ENCODE results near the gene FGD5.

Gene FGD5

DNA sequence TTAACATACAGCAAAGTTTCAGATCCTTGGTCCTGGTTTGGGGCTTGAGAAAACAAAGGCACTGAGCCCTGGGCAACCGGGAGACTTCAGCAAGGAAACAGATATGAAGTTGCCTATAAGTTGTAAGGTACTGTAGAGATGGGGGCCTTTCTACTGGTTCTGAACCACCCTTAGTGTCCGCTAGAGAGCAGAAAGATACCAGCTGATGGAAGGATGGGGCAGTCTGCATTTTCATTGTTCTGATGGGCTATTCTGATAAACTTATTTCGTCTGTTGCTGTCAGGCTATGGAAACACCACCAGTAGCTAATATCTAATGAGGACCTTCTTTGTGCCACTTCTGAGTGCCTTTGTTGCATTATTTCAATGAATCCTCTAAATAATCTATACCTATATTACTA is 38.7 kb downstream of the FGD5 start:
- DNase-seq = no peak

DNA sequence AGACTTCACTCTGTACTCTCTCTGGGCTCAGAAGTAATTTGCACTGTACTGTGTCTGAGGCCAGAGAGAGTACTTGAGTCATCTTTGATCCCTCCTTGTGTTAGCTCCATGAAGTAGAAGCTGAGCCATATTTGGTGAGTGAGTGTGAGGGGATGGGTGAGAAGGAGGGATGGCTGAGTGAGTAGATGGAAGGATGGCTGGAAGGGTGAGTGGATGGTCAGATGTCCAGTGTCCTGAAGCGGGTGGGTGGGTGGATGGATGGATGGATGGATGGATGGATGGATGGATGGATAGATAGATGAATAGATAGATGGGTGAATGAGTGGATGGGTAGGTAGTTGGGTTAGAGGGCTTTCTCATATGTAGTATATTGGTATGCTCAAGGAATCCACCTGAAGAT is 39.3 kb downstream of the FGD5 start:
- DNase-seq = no peak

DNA sequence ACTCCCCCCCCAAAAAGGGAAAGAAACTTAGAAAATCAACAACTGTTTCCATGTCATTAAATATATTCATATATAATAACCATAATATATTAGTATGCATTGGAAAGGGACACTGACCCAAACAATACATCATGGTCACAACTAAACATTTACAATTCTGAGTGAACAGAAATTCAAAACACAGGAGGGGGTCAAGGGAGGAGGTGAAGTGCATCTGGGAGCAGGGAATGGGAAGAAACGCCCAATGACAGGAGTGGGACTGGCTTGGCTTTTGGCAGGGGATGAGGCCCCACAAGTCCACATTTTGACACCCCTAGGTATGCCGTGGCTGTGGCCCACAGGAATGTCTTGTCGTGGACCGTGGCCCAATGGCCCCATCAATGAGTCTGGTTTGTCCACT is 41.1 kb downstream of the FGD5 start:
- DNase-seq = no peak

DNA sequence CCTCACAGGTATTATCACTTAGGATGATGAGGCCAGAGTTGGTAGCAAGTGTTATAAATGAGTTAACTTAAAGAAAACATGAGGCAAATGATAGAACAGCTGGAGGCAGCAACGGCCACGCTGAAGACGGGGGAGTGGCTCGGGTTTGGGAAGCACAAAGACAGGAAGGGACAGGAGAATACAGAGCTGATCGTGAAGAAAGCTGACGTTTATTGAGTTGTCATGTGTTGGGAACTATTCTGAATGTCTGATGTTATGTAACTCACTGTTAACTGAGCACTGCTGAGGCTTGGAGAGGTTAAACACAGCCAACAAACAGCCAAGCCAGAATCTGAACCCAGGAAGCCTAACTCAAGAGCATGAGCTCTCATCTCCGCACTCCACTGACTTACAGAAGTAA is 42.3 kb downstream of the FGD5 start:
- no peak for DNase-seq

DNA sequence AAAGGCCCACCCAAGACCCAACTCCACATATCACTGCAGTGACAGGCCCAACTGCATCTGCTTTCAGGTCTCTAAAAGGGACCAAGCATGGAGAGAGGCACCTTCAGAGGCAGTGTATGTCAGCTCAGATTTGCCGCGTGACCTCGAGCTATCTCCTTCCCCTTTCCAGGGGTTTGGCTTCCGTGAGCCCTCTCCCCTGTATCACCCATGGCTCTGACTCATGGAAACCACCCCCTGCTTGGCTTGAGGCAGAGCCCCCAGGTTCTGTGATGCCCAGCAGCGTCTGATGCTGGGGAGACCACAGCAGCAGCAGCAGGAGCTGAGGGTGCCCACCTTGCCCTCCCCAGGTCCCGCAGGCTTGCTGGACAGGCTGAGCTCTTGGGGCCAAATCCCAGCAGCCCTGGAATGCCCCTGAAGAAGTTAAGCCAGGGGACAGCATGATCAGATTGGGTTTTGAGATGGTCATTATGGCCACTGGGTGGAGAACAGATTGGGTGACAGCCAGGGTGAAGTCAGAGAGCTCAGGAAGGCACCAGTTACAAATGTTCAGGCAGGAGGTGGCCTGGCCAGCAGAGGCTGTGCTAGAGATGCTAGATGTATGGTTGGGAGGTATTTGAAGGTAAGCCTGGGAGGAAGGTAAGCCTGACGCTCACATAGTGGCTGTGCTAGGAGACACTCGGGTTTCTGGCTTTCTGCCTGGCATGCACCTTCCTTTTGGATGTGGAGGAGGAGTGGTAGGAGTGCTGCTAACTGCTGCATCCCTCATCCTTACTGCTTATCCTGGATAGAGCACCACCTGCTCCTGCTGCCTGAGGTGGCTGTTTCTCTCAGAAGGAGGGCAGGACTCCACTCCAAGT is 42.9 kb downstream of the FGD5 start:
- no peak for DNase-seq

DNA sequence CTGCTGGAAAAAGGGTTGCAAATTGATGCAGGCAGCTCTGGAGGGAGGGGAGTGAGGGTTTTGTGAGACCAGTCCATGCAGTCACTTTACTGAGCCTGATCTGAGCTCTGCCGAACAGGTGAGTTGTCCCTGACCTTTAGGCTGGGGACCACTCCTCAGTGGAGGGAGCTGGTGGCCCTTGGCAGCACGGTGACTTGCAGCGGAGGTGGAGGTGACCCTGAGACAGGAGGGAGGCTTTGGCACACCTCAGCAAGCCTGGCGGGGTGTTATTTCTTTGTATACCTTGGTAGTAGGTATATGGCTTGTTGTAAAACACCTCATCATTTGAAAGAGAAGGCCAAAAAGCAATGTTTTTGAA is 43.5 kb downstream of the FGD5 start:
- DNase-seq = no peak

DNA sequence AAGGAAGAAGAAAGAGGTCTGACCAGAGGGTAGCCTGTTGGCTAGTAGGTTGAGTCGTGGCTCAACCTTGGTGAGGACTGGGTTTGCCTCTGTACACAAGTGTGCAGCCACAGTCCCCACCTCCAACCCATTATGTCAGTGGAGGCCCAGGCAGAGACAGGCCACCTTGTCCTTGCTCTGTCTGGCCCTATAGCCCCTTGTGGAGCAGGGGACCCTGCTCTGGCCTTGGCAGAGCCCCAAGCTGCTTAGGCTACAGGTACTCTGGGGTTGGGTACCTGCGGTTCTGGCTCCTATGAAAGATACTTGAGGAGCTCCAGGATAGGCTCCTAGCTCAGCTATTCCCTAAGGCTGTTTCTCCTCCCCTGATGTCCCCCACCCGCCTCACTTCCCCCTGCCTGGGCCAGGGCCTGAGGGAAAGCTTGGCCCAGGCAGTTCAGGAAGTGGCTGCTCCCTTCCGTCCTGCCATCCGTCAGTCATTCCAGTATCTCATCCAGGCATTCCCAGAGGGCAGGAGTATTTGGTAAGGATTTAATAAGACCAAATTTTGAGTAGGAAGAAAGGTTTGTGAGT is 44.0 kb downstream of the FGD5 start:
- DNase-seq = no peak

DNA sequence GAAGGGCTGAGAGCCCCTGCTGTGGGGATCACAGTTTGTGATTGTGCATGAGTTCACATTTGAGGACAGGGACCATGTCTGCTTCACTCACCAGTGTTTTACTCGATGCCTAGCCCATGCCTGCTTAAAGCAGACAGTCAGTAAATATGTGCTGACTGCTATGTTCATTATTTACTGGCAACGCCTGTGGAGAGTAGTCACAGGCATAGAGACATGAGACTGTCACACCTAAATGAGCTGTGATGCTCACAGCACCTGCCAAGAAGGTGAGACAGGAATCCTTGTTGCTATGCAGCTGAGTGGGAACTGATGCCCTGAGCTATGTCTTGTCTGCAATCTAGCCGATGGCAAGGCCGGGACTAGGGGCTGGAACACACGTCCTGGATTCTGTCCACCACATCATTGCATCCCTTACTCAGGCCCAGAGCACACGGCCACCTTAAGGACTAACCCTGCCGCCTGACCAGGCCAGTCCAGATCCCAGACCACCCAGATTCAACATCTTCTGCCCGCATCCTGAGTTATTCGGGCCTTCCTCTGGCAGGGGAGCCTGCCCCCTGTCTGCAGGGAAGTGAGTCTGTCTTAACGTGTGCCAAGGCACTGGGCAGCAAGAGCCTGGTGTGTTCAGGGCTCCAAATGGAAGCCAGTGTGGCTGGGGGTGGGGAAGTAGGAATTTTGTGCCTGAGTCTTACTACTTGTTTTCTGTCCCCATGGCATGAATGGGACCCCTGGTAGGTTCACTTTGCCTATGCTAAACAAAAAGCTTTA is 44.8 kb downstream of the FGD5 start:
- no peak for DNase-seq

DNA sequence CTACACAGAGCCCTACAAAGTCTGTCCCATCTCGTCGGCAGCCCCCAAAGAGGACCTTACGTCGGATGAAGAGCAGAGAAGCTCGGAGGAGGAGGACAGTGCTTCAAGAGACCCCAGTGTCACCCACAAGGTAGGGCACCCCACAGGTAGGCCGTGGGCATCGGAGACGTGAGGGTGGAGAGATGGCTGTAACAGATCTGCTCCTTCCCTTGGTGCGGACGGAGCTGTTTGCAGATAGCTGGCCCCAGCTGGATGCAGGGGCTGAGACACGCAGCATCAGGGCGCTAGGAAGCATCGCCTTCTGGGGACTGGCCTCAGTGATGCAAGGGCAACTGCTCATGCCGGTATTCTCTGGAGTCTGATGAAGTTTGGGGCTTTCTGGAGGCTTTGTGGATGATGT is 45.4 kb downstream of the FGD5 start:
- no peak for DNase-seq

DNA sequence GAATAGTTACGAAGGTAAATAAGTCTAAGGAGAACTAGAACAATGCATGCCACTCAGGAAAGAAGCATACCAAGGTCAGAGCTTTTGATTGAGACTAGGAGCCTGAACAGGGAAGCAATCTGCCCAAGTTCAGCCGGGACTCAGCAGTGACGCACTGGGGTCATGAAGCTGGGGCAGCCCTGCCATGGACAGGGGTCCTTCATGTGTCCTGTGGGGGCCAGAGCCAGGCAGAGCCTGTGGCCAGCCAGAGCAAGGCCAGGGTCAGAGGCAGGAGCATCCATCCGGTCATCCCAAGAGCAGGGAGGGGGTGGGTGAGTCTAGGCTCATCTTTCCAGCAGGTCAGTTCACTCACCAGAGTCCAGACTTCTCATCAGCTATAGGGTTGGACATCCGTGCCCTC is 47.9 kb downstream of the FGD5 start:
- no peak for DNase-seq

DNA sequence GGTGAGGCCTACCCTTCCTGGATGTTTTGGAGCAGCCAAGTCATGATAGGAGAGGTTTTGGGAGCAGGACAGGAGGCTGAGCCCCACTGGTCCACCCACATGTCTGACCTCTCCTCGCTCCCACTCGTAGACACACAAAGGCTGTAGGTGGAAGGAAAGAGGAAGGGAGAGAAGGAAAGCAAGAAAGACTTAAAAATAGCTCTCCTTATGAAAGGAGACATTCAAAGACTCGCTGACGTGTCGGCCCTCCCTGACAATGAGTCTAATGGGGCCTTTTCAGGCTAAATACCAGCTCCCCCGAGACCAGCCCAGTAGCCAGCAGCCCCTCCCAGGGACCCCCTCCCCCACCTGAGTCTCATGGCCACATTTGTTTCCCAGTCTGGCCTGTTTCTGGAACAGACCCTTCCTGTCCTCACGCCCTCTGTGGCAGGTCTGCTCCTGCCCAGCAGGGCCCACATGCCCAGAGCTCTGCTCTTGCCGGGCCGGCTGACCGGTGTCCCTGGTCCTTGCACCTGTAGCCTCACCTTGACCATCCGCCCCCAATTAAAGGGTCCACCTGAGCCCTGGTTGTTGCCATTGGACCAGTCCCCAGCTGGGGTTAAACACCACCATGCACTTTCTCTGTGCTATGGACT is 49.3 kb downstream of the FGD5 start:
- DNase-seq = no peak

DNA sequence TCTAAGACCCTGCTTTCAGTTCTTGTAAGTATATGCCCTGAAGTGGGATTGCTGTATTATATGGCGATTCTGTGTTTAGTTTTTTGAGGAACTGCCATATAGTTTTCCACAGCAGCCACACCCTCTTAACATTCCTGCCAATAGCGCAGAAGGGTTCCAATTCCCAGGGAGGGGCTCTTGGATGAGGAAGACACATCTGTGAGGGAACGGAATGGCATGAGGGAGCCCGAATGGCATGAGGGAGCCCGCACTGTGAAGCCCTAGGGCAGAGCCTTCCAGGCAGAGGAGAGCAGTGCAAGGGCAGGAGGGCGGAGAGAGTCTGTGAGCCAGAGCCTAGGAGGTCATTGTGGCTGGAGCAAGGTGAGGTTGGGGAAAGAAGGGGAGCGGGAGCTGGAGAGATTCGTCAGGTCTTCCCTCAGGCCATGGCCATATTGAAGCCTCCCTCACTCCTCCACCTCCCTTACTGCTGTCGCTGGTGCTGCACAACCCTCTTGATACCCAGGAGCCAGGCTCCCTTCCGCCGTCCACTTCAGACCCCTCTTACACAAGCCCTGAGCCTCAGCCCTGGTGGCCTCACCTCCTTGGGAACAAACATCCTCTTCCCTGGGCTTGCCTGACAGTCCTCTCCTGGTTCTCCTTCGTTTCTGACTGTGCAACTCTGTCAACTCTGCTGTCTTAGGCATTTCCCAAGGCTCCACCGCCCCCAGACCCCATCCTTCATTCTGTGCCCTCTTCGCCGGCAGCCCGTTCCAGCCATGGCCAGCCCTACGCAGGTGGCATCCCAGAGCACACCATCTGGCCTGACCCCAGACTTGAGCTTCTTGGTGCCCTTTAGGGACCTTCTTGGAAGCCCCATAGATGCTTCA is 51.4 kb downstream of the FGD5 start:
- DNase-seq = no peak

DNA sequence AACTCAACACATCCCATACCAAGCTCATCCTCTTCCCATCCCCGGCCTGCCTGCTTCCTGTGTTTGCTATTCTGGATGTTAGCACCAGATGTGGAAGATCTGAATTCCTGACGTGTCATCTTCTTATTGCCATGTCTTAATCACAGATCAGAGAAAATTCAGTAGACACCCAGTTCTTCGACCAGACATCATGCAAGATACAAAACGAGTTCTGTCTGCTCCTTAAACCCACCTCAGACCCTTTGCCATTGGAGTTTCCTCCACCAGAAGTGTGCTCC is 52.0 kb downstream of the FGD5 start:
- DNase-seq = no peak

DNA sequence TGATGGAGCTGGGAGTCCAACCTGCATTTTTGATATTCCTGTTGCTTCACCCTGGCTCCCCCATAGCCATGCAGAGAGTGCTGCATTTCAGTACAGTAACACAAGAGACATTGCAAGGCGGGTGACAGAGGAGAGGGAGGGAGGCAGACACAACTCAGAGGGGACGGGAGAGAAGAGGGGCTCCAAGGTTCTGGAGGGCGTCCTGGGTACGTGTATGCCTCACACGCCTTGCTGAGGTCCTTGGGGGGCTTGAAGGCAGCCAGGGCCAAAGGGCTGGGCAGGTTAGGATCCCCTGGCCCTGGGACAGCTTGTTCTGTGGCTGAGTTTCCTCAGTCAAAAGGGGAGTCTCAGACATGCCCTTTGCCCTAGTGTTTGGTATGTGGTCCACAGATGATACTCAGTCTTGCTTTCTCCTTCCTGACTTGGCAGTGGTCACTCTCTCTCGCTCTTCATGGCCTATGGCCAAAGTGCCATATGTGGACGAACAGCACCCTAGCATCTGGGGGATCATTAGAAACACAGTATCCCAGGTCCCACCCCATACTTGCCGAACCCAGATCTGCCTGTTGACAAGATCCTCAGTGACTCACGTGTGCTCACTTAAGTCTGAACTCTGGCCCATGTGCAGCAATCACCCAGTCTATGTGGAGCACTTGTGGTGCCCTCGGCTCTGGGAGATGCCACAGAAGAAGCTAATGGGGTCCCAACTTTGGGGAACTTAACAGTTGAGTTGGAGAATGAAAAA is 52.9 kb downstream of the FGD5 start:
- DNase-seq = no peak

DNA sequence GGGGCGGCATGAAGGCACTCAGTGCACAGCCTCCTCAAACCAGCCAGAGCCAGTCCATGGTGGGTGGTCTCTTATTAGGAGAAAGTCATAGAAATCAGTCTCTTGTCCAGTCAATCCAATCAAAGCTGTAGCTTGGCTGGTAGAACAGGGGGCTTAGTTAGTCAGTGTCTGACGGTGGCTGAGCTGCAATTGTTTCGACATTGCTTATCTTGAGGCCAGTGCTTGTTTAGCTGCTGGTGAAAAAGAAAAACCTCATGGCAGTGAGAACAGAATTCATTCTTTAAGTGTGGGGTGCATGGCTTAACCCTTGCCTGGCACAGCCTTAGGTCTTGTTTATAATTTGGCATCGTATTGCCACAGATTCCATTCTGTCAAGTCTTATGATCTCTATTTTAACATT is 53.9 kb downstream of the FGD5 start:
- DNase-seq = no peak

DNA sequence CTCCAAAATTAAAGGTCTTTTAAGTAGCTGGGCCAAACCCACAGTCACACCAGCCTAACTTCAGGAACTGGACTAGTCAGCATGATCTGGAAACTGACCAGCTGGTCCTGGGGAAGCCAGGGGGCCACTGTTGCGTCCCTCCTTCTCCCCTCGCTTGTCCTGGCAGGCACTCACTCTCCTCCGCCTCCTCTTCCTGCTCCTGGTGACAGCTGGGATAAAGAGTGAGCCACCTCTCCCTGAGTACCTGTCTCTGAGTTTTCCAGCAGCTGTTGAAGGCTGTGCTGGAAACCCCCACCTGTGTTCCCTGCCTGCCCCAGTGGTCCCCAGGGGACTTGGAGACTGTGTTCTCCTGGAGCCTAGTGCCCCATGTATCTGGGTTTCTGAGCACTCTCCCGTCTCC is 56.0 kb downstream of the FGD5 start:
- no peak for DNase-seq

DNA sequence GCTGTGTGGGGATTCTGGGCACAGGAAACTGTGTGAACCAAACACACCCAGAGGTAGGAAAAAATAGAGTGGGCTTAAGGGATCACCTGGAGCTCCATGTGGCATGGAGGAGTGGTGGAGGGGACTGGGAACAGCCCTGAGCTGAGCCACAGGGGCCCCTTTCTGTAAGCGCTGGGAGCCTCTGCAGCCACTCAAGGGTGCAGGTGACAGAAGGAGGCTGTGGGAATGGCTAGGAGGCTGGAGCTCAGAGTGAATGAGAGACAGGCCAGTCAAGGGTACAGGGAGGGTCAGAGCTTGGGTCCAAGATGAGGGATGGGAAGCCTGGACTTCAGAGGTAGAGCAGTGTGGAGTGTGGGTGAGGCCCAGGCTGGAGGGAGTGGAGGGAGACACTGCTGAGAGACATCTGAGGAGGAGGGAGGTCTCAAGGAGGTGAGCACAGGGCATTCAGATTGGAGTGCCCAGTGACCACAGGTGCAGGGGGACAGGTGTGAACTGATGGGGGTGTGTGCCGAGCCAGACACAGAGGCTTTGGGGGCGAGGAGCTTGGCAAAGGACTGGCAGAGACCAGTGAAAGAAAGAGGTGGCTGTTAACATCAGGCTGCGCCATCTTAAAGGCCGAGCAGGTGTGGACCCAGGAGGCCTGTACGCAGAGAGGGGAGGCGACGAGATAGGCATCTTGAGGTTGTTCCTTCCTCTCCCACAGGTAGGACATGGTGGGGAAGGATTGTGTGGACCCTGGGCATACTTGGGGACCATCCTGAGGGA is 56.8 kb downstream of the FGD5 start:
- DNase-seq = no peak

DNA sequence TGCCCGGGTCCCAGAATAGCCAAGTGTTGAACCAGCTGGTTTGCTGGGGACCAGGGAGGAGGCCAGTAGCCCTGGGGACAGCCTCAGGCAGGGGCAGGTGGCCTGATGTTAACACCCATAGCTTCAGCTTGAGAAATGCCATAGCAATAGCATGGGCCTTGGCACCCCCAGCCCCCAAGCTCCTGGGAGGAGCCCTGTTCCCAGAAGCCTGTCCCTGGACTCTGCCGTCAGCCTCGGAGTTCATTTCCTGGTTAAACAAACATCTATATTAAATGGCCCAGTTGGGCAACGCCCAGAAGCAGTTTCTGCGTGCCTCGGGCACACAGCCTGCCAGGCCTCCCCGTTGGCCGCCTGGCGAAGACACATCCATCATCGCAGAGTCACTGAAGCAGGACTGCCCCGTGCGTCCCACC is 58.2 kb downstream of the FGD5 start:
- no peak for DNase-seq

DNA sequence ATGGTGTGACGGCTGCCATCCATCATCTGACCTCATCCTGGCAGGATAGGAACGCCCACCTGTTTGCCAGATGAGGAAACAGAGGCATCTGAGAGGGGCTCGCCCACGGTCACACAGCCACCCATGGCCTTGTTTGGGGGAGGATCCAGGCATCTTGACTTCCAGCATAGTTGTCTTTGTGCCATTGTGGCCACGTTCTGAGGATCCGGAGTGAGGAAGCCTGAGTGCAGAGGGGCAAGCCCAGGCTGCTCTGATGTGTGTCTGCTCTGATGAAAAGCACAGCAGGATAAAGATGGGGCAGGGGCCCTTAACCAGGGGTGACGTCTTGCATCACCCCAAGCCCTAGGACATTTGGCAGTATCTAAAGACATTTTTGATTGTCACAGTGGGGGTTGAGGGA is 58.7 kb downstream of the FGD5 start:
- DNase-seq = no peak

DNA sequence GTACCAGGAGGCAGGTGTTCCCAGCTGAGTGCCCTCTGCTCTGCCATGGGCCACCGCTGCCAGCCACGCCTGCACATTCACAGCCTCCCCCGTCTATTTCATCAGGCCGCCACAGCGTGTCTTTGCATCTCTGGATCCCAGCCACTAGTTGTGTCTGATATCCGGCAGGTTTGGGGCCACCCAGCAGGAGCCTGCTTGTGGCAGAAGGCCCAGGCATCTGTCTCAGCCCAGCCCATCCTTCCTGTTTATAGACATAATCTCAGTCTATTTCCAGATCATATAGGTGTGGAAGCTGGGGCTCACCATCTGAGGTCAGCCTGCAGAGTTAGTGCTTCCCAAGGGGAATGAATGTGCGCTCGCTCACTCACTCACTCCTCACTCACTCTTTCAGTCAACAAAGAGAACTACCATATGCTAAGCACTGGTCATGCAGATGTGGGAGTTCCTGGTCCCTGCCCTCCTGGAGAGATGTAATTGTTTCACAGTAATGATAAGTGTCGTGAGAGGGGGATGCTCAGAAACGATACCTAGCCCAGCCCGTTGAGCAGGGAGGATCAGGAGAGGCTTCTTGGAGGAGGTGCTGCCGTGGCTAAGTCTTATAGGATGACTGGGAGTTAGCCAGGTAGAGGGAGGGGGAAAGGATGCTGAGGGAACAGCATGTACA is 60.6 kb downstream of the FGD5 start:
- DNase-seq = no peak

Data from activated CD8-positive, alpha-beta memory T cell treated with anti-CD3 and anti-CD28 coated beads, Interleukin-2, amount 50 U/mL, for 4 hours (primary cell).